Ovary (tissue), 3 donors: ENCODE measurements around the gene VPS41.

Experiments used
- EP300 ChIP-seq: sonication (generic); formaldehyde crosslinking; IDR thresholded peaks from one replicate; pipeline ENCODE4 v1.6.1; 2017; ENCODE audit warnings: antibody characterized with exemption
- POLR2A ChIP-seq: fragments of 450-650 bp; IDR thresholded peaks from one replicate; pipeline ENCODE4 v1.6.1; 2017; ENCODE audit warnings: antibody characterized with exemption, mild to moderate bottlenecking, moderate library complexity
- TF ChIP-seq, protein P1 (sequence below), 3 donors: fragments of 450-650 bp in 2 of 3; fragments of 200-600 bp in 1 of 3; IDR thresholded peaks; one replicate each; pipeline versions ENCODE4 v1.5.1 to v1.8.0; 2016 to 2022; ENCODE audit warnings: antibody characterized with exemption in 3 of 3, mild to moderate bottlenecking in 1 of 3
- donor health status: DM: no; HTN: no; CAD: no.

DNA sequence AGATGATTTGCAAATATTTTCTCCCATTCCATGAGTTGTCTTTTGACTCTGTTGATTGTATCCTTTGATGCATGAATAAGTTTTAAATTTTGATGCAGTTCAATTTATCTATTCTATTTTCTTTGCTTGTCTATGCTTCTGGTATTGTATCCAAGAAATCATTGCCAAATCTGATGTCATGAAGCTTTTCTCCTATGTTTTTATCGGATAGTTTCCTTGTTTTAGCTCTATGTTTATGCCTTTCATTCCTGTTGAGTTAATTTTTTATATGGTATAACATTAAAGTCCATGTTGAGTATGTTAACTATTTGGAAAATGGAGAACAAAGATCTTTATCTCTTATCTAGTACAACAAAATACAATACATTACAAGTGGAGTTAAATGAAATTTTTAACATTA is 27.6 kb upstream of the VPS41 start:
- TF ChIP-seq, protein P1, sequence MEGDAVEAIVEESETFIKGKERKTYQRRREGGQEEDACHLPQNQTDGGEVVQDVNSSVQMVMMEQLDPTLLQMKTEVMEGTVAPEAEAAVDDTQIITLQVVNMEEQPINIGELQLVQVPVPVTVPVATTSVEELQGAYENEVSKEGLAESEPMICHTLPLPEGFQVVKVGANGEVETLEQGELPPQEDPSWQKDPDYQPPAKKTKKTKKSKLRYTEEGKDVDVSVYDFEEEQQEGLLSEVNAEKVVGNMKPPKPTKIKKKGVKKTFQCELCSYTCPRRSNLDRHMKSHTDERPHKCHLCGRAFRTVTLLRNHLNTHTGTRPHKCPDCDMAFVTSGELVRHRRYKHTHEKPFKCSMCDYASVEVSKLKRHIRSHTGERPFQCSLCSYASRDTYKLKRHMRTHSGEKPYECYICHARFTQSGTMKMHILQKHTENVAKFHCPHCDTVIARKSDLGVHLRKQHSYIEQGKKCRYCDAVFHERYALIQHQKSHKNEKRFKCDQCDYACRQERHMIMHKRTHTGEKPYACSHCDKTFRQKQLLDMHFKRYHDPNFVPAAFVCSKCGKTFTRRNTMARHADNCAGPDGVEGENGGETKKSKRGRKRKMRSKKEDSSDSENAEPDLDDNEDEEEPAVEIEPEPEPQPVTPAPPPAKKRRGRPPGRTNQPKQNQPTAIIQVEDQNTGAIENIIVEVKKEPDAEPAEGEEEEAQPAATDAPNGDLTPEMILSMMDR (IDR thresholded peaks at IDR 0.05), result no peak
- TF ChIP-seq POLR2A, result no peak
- TF ChIP-seq EP300, result no peak
